H1 (cell line): ENCODE results near the gene ADD3. TPM values are rescaled to one million over a fixed set of nuclear protein-coding genes. Genes with fewer than 3 reads are reported as not detected.

Experiments
- CHD7 ChIP-seq: fragments of 300-600 bp; sonication (generic); IDR thresholded peaks from 2 replicates; pipeline ENCODE4 v1.7.1; 2012; ENCODE audit warnings: low read length, moderate library complexity, mild to moderate bottlenecking, inconsistent platforms; ENCODE audit not compliant: insufficient replicate concordance
- SAP30 ChIP-seq: fragments of 300-600 bp; sonication (generic); IDR thresholded peaks from 2 replicates; pipeline ENCODE4 v1.7.1; 2012; ENCODE audit warnings: low read length, moderate library complexity, mild to moderate bottlenecking, inconsistent platforms; ENCODE audit not compliant: insufficient read depth, insufficient replicate concordance
- SIN3A ChIP-seq, 2 experiments: IDR thresholded peaks in 1 of 2; conservative IDR thresholded peaks in 1 of 2; 2 replicates each; pipeline ENCODE4 v1.6.1; 2011 to 2012; ENCODE audit warnings: low read length in 2 of 2, improper control_type of control experiment in 1 of 2, low read depth in 1 of 2, mild to moderate bottlenecking in 1 of 2
- SP1 ChIP-seq: IDR thresholded peaks from 2 replicates; pipeline ENCODE4 v1.6.1; 2011; ENCODE audit warnings: low read depth, low read length
- polyA plus RNA-seq, 7 experiments: library from polyadenylated mRNA; depleted of rRNA in 3 of 7; stranded (reverse) in 5 of 7; unstranded in 2 of 7; fragments of >200 nt in 5 of 7; fragments of 200-250 nt in 2 of 7; gene quantifications; 1 replicate in 5 of 7; 2 replicates in 1 of 7; 4 replicates in 1 of 7; pipeline versions ENCODE4 v1.2.1 to v1.2.3, GENCODE V29; 2011 to 2013; ENCODE audit warnings: missing spikeins in 2 of 7, mixed read lengths in 2 of 7
- total RNA-seq: library from RNA; stranded (reverse); fragmentation: NEBNext Ultra II Directional; extraction: Animal tissue kit (Norgen Biotek cat#: 25700); gene quantifications from 2 replicates; pipeline ENCODE4 v1.2.1, GENCODE V29; 2021

Gene ADD3
- total and polyA plus RNA-seq, 2 of the 8 experiments (the other 6 are each of a cell fraction or from before 2014, with no cell fraction given) = 44.7 to 85.6 TPM

- TF ChIP-seq CHD7 = no peak
- no peak for TF ChIP-seq SAP30
- TF ChIP-seq SIN3A (conservative IDR thresholded peaks at IDR 0.05 in 1 of 2, IDR thresholded peaks at IDR 0.05 in 1 of 2; ENCODE audit: low read depth in 1 of 2, low read length in 2 of 2) = no peak
- TF ChIP-seq SP1 = no peak
Measured at GRCh38 chr10:110107887-110108286, 100.1 kb downstream of the ADD3 start (continued).
